HepG2 (cell line): ENCODE measurements around the gene ZNF740. TPM values are rescaled to one million over a fixed set of nuclear protein-coding genes. Genes with fewer than 3 reads are reported as not detected.

ENCODE experiments used
- ATAC-seq: fragments of 200-7000 bp; cut with Tn5 transposase; 3 replicates; pipeline ENCODE4 v1.9.1; 2020; ENCODE audit warnings: mild to moderate bottlenecking, moderate library complexity
- BruUV-seq: library from RNA; stranded (reverse); fragments of 400-500 nt; replicated peaks from 2 replicates; lab custom pipeline; 2021; lab: Mats Ljungman, UMichigan
- CTCF ChIA-PET: fragments of 300-600 bp; formaldehyde crosslinking; extraction: SDS; loops from one replicate; lab custom pipeline; 2021; ENCODE audit warnings: low total read pairs, inconsistent platforms, low intra/inter-chr PET ratio; lab: Yijun Ruan, JAX
- POLR2A ChIA-PET: fragments of 350-600 bp; sonication (Branson Sonifier 250); formaldehyde crosslinking; loops from one replicate; lab custom pipeline; 2020; ENCODE audit warnings: antibody characterized with exemption, inconsistent platforms; lab: Yijun Ruan, JAX
- DNase-seq: peaks from one replicate; pipeline ENCODE4 v3.0.0-alpha.2; 2015; ENCODE audit warnings: low spot score
- FAIRE-seq: peaks from 3 replicates; lab custom pipeline; 2011; peaks lifted over from hg19 to GRCh38; lab: Jason Lieb, UNC
- H2AFZ ChIP-seq: one replicate; pipeline ENCODE4 v1.6.1; 2011; ENCODE audit warnings: low read length, inconsistent platforms
- H3K27ac ChIP-seq: fragments of 300-600 bp; 3 replicates; pipeline ENCODE4 v1.8.0; 2011; ENCODE audit warnings: mixed run types, mild to moderate bottlenecking, mixed read lengths, low read length, inconsistent platforms; ENCODE audit not compliant: insufficient read depth; ENCODE audit errors: extremely low read length
- H3K27me3 ChIP-seq, 2 experiments: fragments of 200-600 bp in 1 of 2; 2 replicates in 1 of 2; 3 replicates in 1 of 2; pipeline versions ENCODE4 v1.6.0 to v1.8.0; 2011; ENCODE audit warnings: low read length in 2 of 2, mild to moderate bottlenecking in 2 of 2, moderate library complexity in 2 of 2, inconsistent platforms in 1 of 2; ENCODE audit not compliant: insufficient read depth in 2 of 2, control insufficient read depth in 1 of 2
- H3K36me3 ChIP-seq, 2 experiments: fragments of 200-600 bp in 1 of 2; replicated peaks in 1 of 2; 2 replicates in 1 of 2; 3 replicates in 1 of 2; pipeline versions ENCODE4 v1.5.1 to v1.8.0; 2011; ENCODE audit warnings: low read length in 2 of 2, inconsistent platforms in 1 of 2; ENCODE audit not compliant: insufficient read depth in 2 of 2, control insufficient read depth in 1 of 2
- H3K4me1 ChIP-seq: 2 replicates; pipeline ENCODE4 v1.5.1; 2012; ENCODE audit warnings: low read length, inconsistent platforms; ENCODE audit not compliant: insufficient read depth
- H3K4me2 ChIP-seq: 2 replicates; pipeline ENCODE4 v1.6.0; 2011; ENCODE audit warnings: low read depth, low read length, inconsistent platforms
- H3K4me3 ChIP-seq, 3 experiments: fragments of 200-600 bp in 1 of 3; sonication (generic), shearing (Covaris generic) in 1 of 3; replicated peaks in 1 of 3; 2 replicates each; pipeline ENCODE4 v1.5.1; 2011 to 2016; ENCODE audit warnings: low read length in 3 of 3, inconsistent platforms in 2 of 3, low read depth in 2 of 3, mild to moderate bottlenecking in 2 of 3, control low read depth in 1 of 3, mixed read lengths in 1 of 3; ENCODE audit not compliant: insufficient read depth in 1 of 3
- H3K79me2 ChIP-seq: one replicate; pipeline ENCODE4 v1.6.1; 2011; ENCODE audit warnings: low read length, inconsistent platforms; ENCODE audit not compliant: insufficient read depth
- H3K9ac ChIP-seq: 2 replicates; pipeline ENCODE4 v1.6.0; 2011; ENCODE audit warnings: mild to moderate bottlenecking, low read depth, low read length, inconsistent platforms; ENCODE audit not compliant: insufficient read depth
- H3K9me3 ChIP-seq: 2 replicates; pipeline ENCODE4 v1.5.1; 2012; ENCODE audit warnings: mild to moderate bottlenecking, low read length
- H4K20me1 ChIP-seq: 2 replicates; pipeline ENCODE4 v1.6.0; 2011; ENCODE audit warnings: inconsistent platforms, mild to moderate bottlenecking, low read length, moderate library complexity; ENCODE audit not compliant: insufficient read depth
- RELA ChIP-seq: sonication (generic); formaldehyde crosslinking; IDR thresholded peaks from 2 replicates; pipeline ENCODE4 v1.4.0; 2020; ENCODE audit warnings: missing genetic modification reagents
- WGBS: methylation state at CpG from one replicate; pipeline ENCODE4 v1.1.6; 2017; ENCODE audit warnings: low lambda C conversion rate; 5-methylcytosine and 5-hydroxymethylcytosine counted together
- in situ Hi-C: cut with HindIII; loops from 2 replicates; pipeline ENCODE4 v1.10.0; 2017; ENCODE audit warnings: low pct_unique_long_range_greater_than_20kb; ENCODE audit not compliant: extremely low pct_ligation_motif_present
- intact Hi-C: fragments of 100-400 bp; cut with micrococcal nuclease; formaldehyde crosslinking; loops from one replicate; pipeline ENCODE4 v1.10.0; 2022; ENCODE audit not compliant: unreplicated experiment
- polyA plus RNA-seq, 8 experiments: library from polyadenylated mRNA; depleted of rRNA in 3 of 8; stranded (reverse) in 7 of 8; unstranded in 1 of 8; fragments of >200 nt; fragmentation: Illumina TruSeq in 4 of 8; extraction: Trizol in 4 of 8; gene quantifications; 2 replicates each; pipeline versions ENCODE4 v1.2.1 to v1.2.3, GENCODE V29; 2011 to 2016; ENCODE audit warnings: low read depth in 4 of 8, missing spikeins in 1 of 8, mixed read lengths in 1 of 8; ENCODE audit not compliant: insufficient read depth in 1 of 8
- total RNA-seq, 5 experiments: library from RNA; depleted of rRNA; stranded (reverse); fragments of >200 nt; fragmentation: Illumina TruSeq; extraction: Trizol; gene quantifications; 2 replicates each; pipeline ENCODE4 v1.2.3, GENCODE V29; 2016; ENCODE audit warnings: low read depth in 1 of 5
- TF ChIP-seq, protein P1 (sequence below): sonication (generic); formaldehyde crosslinking; IDR thresholded peaks from 2 replicates; pipeline ENCODE4 v1.4.0; 2020; ENCODE audit warnings: missing genetic modification reagents, borderline replicate concordance
- TF ChIP-seq, protein P2 (sequence below): sonication (generic); formaldehyde crosslinking; IDR thresholded peaks from 2 replicates; pipeline ENCODE4 v1.8.0; 2022; ENCODE audit warnings: mild to moderate bottlenecking, missing genetic modification reagents, moderate library complexity
- TF ChIP-seq, protein P3 (sequence below): sonication (generic); formaldehyde crosslinking; IDR thresholded peaks from 2 replicates; pipeline ENCODE4 v1.5.0; 2020; ENCODE audit warnings: mild to moderate bottlenecking, missing genetic modification reagents, borderline replicate concordance

The ZNF740 gene
- total and polyA plus RNA-seq, 2 of the 13 experiments (the other 11 are each of a cell fraction or from before 2014, with no cell fraction given): 16.9 to 19.0 TPM

DNA sequence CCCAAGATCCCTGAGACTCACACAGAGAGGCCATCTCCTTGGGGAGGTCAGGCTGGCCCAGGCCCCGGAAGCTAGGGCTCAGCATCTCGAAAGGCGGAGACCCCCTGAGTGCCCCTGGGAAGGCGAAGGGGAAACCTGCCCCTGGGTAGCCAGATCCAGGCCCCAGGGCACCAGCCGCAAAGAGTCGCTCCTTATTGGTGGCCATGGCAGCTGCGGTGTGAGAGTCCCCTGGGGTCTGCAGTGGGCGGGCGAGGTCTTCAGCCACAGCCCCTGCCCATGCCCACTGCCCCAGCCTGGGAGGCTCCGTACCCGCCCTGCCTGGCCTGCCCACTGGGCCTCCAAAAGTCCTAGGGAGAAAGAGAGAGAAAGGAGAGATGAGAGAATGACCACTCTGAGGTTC is 46.8 kb downstream of the ZNF740 start (continued):
- TF ChIP-seq, protein P1, sequence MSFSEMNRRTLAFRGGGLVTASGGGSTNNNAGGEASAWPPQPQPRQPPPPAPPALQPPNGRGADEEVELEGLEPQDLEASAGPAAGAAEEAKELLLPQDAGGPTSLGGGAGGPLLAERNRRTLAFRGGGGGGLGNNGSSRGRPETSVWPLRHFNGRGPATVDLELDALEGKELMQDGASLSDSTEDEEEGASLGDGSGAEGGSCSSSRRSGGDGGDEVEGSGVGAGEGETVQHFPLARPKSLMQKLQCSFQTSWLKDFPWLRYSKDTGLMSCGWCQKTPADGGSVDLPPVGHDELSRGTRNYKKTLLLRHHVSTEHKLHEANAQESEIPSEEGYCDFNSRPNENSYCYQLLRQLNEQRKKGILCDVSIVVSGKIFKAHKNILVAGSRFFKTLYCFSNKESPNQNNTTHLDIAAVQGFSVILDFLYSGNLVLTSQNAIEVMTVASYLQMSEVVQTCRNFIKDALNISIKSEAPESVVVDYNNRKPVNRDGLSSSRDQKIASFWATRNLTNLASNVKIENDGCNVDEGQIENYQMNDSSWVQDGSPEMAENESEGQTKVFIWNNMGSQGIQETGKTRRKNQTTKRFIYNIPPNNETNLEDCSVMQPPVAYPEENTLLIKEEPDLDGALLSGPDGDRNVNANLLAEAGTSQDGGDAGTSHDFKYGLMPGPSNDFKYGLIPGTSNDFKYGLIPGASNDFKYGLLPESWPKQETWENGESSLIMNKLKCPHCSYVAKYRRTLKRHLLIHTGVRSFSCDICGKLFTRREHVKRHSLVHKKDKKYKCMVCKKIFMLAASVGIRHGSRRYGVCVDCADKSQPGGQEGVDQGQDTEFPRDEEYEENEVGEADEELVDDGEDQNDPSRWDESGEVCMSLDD (CRISPR knock-in tag): no peak

DNA sequence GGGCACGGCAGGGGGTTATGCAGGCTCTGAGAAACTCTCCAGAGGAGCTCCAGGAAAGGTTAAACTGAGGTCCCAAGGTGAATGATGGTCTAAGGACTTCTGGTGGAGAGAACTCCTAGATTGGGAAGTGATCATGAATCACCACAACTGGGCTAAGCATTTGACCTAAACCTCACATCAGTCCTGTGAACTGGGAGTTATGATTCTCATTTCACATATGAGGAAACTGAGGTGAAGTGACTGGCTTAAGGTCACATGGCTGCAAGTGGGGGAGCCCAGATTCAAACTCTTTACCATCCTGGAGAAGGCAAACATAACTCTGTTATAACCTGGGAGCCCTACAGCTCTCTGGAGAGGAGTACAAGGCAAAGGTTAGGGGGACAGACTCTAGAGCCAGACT is 47.3 kb downstream of the ZNF740 start:
- no peak for ATAC-seq
- DNase-seq: no peak
- CTCF ChIA-PET: no interaction called here
- H2AFZ ChIP-seq: no peak overlapping the region
- H3K79me2 ChIP-seq: no peaks in the 10 kb centered on the region
- no peaks in the 10 kb centered on the region for H3K9me3 ChIP-seq
- TF ChIP-seq, protein P2, sequence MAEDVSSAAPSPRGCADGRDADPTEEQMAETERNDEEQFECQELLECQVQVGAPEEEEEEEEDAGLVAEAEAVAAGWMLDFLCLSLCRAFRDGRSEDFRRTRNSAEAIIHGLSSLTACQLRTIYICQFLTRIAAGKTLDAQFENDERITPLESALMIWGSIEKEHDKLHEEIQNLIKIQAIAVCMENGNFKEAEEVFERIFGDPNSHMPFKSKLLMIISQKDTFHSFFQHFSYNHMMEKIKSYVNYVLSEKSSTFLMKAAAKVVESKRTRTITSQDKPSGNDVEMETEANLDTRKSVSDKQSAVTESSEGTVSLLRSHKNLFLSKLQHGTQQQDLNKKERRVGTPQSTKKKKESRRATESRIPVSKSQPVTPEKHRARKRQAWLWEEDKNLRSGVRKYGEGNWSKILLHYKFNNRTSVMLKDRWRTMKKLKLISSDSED (CRISPR knock-in tag): no peak
- no peak for TF ChIP-seq RELA (CRISPR knock-in tag)
- TF ChIP-seq, protein P3, sequence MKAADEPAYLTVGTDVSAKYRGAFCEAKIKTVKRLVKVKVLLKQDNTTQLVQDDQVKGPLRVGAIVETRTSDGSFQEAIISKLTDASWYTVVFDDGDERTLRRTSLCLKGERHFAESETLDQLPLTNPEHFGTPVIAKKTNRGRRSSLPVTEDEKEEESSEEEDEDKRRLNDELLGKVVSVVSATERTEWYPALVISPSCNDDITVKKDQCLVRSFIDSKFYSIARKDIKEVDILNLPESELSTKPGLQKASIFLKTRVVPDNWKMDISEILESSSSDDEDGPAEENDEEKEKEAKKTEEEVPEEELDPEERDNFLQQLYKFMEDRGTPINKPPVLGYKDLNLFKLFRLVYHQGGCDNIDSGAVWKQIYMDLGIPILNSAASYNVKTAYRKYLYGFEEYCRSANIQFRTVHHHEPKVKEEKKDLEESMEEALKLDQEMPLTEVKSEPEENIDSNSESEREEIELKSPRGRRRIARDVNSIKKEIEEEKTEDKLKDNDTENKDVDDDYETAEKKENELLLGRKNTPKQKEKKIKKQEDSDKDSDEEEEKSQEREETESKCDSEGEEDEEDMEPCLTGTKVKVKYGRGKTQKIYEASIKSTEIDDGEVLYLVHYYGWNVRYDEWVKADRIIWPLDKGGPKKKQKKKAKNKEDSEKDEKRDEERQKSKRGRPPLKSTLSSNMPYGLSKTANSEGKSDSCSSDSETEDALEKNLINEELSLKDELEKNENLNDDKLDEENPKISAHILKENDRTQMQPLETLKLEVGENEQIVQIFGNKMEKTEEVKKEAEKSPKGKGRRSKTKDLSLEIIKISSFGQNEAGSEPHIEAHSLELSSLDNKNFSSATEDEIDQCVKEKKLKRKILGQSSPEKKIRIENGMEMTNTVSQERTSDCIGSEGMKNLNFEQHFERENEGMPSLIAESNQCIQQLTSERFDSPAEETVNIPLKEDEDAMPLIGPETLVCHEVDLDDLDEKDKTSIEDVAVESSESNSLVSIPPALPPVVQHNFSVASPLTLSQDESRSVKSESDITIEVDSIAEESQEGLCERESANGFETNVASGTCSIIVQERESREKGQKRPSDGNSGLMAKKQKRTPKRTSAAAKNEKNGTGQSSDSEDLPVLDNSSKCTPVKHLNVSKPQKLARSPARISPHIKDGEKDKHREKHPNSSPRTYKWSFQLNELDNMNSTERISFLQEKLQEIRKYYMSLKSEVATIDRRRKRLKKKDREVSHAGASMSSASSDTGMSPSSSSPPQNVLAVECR (CRISPR knock-in tag): no peak
- in situ Hi-C loops: no loop called here
- BruUV-seq: no TSS peak
- no peak overlapping the region for H3K27ac ChIP-seq
- peaks cover 8 to 45% of the 10 kb centered on the region in 2 experiments for H3K27me3 ChIP-seq
- no peak for FAIRE-seq
- no peak overlapping the region for H3K9ac ChIP-seq
- H3K36me3 ChIP-seq: no peaks in the 10 kb centered on the region
- H3K4me1 ChIP-seq: peaks cover 45% of the 10 kb centered on the region
- intact Hi-C loops: no loop called here
- H3K4me3 ChIP-seq: no peak overlapping the region
- POLR2A ChIA-PET: no interaction called here
- WGBS: 0% methylated on average over 1 of the region's 1 CpG
- no peak overlapping the region for H3K4me2 ChIP-seq
- H4K20me1 ChIP-seq: no peaks in the 10 kb centered on the region
